Erythroblast (primary cell): ENCODE data around the gene DENND5B.
"Not testable (repeated sequence)": the region's sequence is repeated elsewhere in the genome, so short reads cannot be mapped to it uniquely, and the experiment has no call there.

Experiments
- DNase-seq, 2 experiments: peaks; one replicate each; lab custom pipeline; 2025; lab: John Stamatoyannopoulos, UW
- GATA1 ChIP-seq: IDR thresholded peaks from 2 replicates; pipeline ENCODE4 v1.6.1; 2011; ENCODE audit warnings: low read depth, mild to moderate bottlenecking, control low read depth, low read length, moderate library complexity
- POLR2A ChIP-seq: IDR thresholded peaks from 2 replicates; pipeline ENCODE4 v1.6.1; 2011; ENCODE audit warnings: mild to moderate bottlenecking, low read length

DENND5B gene

DNA sequence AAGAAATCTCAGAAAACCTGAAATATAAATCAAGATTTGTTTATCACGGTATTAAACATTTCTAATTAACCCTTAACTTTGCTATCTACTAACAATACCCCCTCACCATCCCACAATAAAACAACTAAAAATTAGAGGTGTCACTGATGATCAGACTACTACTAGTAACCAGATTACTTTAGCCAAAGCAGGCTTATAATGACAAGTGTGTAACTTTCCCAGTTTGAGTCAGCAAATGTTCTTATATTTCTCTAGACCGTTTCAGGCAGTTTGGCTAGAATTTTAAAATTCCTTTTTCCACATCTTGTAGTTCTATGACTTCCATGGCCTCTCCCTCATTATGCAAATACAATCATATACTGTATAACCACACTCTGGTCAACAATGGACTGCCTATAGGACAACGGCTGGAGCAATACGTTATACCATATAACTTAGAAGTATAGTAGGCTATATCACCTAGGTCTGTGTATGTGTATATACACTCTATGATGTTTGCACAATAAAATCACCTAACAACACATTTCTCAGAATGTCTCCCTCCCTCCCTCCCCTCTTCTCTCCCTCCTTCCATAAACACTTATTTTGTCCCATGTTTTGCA lies 102.1 kb downstream of the DENND5B start:
- DNase-seq, result no peak
- no peak for TF ChIP-seq GATA1
- TF ChIP-seq POLR2A, result no peak

DNA sequence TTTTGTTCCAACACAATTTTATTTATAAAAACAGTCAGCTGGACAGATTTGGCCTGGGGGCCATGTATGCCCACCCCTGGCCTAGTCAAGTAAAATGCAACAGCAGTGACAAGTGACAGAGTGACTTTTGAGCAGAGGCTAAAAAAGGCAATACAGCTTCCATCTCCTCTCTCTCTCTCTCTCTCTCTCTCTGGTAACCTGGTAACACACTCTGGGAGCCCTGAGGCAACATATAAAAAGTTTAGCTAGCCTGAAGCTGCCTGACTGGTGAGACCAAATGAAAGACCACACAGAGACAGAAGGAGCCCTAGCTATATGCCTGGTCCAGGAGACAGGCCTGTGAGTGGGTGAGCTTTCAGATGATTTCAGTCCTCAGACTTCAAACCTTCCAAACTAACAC lies 105.4 kb downstream of the DENND5B start:
- TF ChIP-seq GATA1, result no peak
- TF ChIP-seq POLR2A, result no peak
- no peak for DNase-seq

DNA sequence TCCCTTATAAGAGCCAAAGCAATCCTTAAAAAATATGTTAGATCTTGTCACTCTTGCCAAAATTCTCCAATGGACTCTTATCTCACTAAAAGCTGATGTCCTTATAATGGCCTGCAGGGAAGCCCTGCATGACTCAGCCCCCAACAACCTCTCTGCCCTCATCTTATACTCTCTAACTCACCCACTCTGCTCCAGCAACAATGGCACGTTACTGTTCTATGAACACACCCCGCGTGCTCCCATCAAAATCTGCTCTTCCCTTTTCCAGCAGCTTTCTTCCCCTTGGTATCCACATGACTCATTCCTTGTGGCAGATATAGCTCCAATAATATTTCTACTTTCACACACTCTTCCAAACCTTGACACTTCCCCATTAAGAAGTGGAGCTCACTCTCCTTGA lies 108.1 kb downstream of the DENND5B start:
- DNase-seq, result no peak
- TF ChIP-seq POLR2A, result no peak
- TF ChIP-seq GATA1, result no peak

DNA sequence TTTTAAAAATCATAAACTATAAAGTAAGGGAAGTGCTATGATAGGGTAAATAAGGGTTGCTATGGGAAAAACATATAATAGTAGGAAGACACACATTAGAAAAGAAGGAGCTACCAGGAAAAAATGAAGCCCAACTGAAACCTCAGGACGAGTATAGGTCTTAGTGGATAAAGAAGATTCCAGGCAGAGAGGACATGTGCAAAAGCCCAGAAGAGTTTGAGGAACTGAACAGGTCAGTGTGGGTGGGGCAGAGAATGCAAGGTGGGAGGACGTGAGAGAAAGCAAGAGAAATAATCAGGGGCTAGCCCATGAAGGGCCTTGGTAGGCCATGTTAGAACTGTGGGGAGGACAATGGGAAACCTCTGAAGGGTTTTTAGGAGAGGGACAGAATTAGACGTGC lies 109.5 kb downstream of the DENND5B start:
- TF ChIP-seq POLR2A (no peak), GATA1 (no peak)

DNA sequence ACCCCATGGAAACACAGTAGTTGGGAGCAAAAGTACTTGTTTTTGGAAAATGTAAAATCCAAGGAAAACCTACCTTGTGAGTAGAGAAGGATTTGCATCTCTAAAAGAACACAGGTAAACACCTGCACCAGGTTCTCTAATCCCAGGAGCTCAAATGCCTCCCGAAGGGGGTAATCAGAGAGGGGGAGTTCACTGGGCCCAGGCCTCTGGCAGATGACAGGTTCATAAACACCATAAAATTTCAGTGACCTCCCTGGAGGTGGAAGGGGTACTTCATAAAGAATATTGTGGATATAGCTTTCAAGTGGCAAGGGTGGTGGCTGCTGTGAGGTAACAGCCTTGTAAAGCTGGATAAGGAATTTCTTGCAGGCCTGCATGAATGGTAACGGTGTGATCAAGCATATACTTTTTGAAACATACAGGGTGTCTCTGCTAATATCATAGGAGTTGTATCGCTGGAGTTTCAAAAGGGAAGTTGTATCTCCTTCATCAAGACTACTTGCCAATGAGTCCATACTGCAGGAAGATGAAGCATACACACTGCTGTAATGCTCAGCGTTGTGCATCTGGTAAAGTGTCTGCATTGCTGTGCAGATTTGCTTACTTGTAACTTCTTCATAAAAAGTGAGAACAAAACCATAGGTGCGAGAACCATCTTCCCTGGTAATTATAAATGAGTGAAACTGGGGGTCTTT lies 111.3 kb downstream of the DENND5B start:
- no peak for DNase-seq
- TF ChIP-seq POLR2A, result no peak

More for the DNA sequence above, 109.5 kb downstream of the DENND5B start:
- no peak for DNase-seq

DNA sequence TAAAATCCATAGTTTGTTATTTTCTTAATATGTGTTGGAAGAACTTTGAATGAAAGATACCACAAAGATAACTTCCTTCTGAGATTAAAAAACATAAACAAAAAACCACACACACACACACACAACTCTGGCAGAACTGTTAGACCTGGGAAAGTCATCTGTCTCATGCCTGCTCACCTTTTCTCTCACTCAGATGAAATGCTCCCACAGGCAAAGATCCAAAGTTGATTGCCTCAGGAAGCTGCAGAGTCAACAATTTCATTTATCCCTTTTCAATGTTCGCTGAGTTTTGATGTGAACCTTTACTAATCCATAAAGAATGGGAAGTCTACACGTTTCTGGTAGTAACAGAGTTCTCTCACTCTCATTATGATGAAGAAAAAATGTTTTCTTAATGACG lies 112.0 kb downstream of the DENND5B start:
- DNase-seq, result no peak
- TF ChIP-seq GATA1 (no peak), POLR2A (no peak)

DNA sequence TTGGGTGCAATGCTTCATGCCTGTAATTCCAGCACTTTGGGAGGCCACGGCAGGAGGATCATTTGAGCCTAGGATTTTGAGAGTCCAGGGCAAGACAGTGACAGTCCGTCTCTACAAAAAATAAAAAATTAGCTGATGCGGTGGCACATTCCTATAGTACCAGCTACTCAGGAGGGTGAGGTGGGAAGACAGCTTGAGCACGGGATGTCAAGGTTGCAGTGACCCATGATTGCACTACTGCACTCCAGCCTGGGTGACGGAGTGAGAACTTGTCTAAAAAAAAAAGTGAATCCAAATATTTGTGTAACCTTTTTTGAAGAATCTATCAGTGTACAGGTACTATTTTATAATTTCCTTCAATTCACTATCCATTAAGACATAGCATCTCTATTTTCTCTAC lies 112.5 kb downstream of the DENND5B start:
- TF ChIP-seq POLR2A (no peak), GATA1 (no peak)
- DNase-seq, result no peak

DNA sequence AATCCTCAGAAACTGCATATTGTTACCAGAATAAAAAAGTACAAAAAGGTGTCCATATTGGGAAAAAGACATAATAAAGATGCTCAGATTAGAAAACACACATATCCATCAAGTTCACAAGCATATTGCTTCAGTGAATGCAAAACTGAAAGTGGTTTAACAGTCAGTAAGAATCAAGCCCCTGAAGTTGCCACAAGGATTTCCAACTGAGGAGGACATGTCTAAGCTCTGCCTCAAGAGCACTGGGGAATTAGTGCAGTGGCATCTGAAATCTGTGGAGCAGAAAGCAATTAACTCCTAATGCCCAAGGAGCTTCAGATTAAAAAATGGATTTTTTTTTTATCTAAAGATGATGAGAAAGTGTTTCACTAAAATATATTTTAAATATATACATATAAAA lies 113.2 kb downstream of the DENND5B start:
- no peak for TF ChIP-seq POLR2A
- no peak for TF ChIP-seq GATA1
- no peak for DNase-seq

DNA sequence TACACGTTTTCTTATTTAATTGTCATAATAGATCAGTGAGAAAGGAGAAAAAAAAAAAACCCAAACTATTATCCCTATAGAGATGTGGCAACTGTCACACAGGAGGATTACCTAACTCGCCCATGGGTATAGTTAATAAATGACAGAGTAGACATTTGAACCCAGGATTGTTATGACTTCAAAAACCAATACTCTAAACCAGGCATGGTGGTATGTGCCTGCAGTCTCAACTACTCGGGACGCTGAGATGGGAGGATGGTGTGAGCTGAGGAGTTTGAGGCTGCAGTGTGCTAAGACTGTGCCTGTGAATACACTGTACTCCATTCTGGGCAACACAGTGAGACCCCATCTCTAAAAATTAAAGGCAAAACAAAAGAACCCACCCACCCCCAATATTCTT lies 114.5 kb downstream of the DENND5B start:
- no peak for DNase-seq
- TF ChIP-seq GATA1 (no peak), POLR2A (no peak)

DNA sequence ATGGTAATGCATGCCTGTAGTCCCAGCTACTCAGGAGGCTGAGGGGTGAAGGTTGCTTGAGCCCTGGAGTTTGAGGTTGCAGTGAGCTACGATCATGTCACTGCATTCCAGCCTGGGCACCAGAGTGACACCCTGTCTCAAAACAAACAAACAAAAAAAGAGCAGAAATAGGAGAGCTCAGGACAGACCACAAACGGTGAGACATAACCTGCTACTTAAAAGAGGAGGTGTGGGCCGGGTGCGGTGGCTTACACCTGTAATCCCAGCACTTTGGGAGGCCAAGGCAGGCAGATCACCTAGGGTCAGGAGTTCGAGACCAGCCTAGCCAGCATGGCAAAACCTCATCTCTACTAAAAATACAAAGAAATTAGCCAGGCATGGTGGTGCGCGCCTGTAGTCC lies 115.3 kb downstream of the DENND5B start:
- DNase-seq, result not testable (repeated sequence)

DNA sequence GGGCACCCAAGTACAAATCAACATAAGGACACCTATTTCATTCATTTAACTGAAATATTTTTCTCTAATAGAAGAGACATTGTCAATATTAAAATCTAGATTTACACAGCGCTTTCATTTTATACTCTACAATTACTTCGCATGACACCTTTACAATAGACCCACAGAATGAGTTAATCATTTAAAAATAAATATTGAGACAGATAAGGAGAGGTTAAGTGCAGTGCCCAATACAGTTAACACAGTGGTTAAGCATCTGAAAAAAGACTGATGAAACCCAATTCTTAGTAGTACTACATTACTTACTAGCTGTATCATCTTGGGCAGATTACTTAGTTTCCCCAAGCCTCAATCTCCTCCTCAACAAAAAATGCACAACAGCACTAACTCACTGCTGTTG lies 116.2 kb downstream of the DENND5B start:
- no peak for DNase-seq

DNA sequence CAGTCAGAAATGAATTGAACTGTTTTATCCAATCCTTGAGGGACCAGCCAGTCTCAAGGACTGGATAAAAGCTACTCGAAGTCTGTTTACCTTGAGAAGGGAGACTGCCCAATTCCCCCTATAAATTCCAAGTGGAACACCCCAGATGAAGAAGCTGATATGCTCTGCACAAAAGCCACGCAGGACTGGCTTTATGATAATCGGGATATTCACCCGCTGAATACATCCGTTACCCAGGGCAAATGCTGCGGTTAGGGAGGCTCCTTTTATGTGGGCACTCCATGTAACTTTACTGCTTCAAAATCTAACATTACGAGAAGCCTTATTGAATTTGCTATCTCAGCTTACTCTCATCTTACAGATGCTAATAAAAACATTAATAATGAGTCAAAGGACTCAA lies 119.1 kb downstream of the DENND5B start:
- no peak for DNase-seq
- TF ChIP-seq POLR2A (no peak), GATA1 (no peak)

More for the DNA sequence above, 116.2 kb downstream of the DENND5B start:
- TF ChIP-seq GATA1 (no peak), POLR2A (no peak)

DNA sequence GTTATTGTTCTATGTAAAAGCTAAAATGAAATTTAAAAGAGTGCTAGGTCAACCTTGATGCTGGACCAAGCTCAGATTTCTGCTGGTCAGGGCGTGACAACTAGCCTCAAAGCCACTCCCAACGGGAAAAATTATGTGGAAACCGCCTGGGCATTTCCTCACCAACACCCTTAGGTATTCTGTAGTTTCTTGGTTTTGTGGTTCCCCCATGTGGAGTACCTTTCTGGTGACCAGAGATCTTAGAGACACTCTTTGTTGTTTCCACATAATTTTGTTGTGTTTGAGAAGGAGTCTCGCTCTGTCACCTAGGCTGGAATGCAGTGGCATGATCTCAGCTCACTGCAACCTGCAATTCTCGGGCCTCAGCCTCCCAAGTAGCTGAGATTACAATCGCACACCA lies 119.9 kb downstream of the DENND5B start:
- DNase-seq, result no peak
- TF ChIP-seq POLR2A (no peak), GATA1 (no peak)

DNA sequence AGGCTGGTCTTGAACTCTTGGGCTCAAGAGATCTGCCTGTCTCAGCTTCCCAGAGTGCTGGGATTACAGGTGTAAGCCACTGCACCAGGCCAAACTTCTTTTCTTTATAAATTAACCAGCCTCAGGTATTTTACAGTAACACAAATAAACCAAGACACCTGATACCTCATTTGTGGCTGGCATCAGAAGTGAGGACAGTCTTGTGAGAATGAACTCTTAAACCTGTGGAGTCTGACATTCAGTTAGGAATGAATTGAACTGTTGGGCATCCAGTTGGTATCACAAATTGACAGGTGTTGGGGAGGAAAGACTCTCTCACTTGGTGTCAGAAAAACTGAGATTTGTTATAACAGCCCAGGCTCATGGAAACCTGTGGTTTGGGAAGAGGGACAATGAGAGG lies 120.5 kb downstream of the DENND5B start:
- DNase-seq, result no peak
- no peak for TF ChIP-seq POLR2A
- no peak for TF ChIP-seq GATA1

DNA sequence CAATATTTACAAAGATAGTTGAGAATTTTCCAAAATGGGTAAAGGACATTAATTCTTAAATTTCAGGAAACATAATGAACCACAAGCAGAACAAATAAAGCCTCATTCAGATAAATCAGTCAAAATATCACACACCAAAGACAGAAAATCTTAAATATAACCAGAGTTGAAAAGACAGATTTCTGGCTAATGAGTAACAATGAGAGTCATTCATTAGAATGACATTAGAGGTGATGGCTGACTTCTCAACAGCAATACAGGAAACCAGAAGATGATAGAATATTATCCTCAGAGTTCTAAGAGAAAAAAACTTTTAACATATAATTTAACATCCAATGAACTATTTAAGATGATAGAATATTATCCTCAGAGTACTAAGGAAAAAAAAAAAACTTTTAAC lies 124.2 kb downstream of the DENND5B start:
- no peak for DNase-seq
- TF ChIP-seq GATA1 (no peak), POLR2A (no peak)
